NCI-H69 (cell line): ENCODE measurements around the gene LSM5.

Source experiments
- DNase-seq: peaks from one replicate; lab custom pipeline; 2025; lab: John Stamatoyannopoulos, UW

LSM5 gene

GRCh38 chr7:32490127-32490796, at the start of gene LSM5:
TSS of gene LSM5 (minus strand) at chr7:32490380. CDS start at chr7:32490365, 15 bp downstream.
- peak; percentile 97 for DNase-seq

GRCh38 chr7:32539366-32539765, 49.2 kb upstream of the LSM5 start:
- no peak for DNase-seq

- no peak for DNase-seq
Observed at GRCh38 chr7:32537760-32538159, 47.6 kb upstream of the LSM5 start.

GRCh38 chr7:32536585-32536984, 46.4 kb upstream of the LSM5 start:
- DNase-seq = no peak

GRCh38 chr7:32536016-32536415, 45.8 kb upstream of the LSM5 start:
- DNase-seq = no peak

- DNase-seq = no peak
Observed at GRCh38 chr7:32535162-32535702, 45.1 kb upstream of the LSM5 start.

- no peak for DNase-seq
Observed at GRCh38 chr7:32533276-32534029, 43.3 kb upstream of the LSM5 start.

- no peak for DNase-seq
Observed at GRCh38 chr7:32532716-32533115, 42.5 kb upstream of the LSM5 start.

GRCh38 chr7:32532086-32532485, 41.9 kb upstream of the LSM5 start:
- DNase-seq = no peak

- DNase-seq = no peak
Observed at GRCh38 chr7:32531402-32531801, 41.2 kb upstream of the LSM5 start.

- DNase-seq = no peak
Observed at GRCh38 chr7:32525839-32526238, 35.7 kb upstream of the LSM5 start.

- DNase-seq = no peak
Observed at GRCh38 chr7:32524631-32525030, 34.5 kb upstream of the LSM5 start.

- no peak for DNase-seq
Observed at GRCh38 chr7:32522746-32523530, 32.8 kb upstream of the LSM5 start.

- no peak for DNase-seq
Observed at GRCh38 chr7:32519763-32520162, 29.6 kb upstream of the LSM5 start.

GRCh38 chr7:32518534-32519140, 28.5 kb upstream of the LSM5 start:
- peak; percentile 67 for DNase-seq

GRCh38 chr7:32516551-32517100, 26.4 kb upstream of the LSM5 start:
- no peak for DNase-seq

GRCh38 chr7:32515890-32516550, 25.8 kb upstream of the LSM5 start:
- DNase-seq = no peak

- DNase-seq = no peak
Observed at GRCh38 chr7:32513210-32513609, 23.0 kb upstream of the LSM5 start.

- DNase-seq = no peak
Observed at GRCh38 chr7:32511791-32512190, 21.6 kb upstream of the LSM5 start.

- DNase-seq = no peak
Observed at GRCh38 chr7:32507414-32507813, 17.2 kb upstream of the LSM5 start.
